Measurements from ENCODE around the gene RORC. TPM values are rescaled to one million over a fixed set of nuclear protein-coding genes. Genes with fewer than 3 reads are reported as not detected.

RORC gene
- total RNA-seq, 1 experiment from 2014 or later: 0.26 TPM

- Histone ChIP-seq H3K27ac (ENCODE audit: low read length) (no peak overlapping the region), H3F3A (ENCODE audit: low read length, unreplicated experiment) (no peaks in the 10 kb centered on the region), H3K79me2 (ENCODE audit: low read length) (no peaks in the 10 kb centered on the region), H3K4me1 (ENCODE audit: insufficient read depth, low read length) (no peaks in the 10 kb centered on the region), H3K9me3 (ENCODE audit: low read length) (no peaks in the 10 kb centered on the region), H3K9ac (ENCODE audit: low read length) (no peak overlapping the region), H2AFZ (ENCODE audit: low read length) (no peak overlapping the region), H3K27me3 (ENCODE audit: low read length) (peaks cover 19% of the 10 kb centered on the region), H3K4me3 (ENCODE audit: low read length) (no peak overlapping the region), H3K9me2 (replicated peaks; ENCODE audit: low read length) (no peaks in the 10 kb centered on the region), H4K20me1 (ENCODE audit: low read length) (no peaks in the 10 kb centered on the region), H3K4me2 (ENCODE audit: low read length) (no peak overlapping the region), H3K36me3 (ENCODE audit: low read depth, low read length) (no peaks in the 10 kb centered on the region)
- no peak for ATAC-seq
- intact Hi-C loops (cut with micrococcal nuclease): no loop called here
- no peak for TF ChIP-seq EZH2 (IDR thresholded peaks at IDR 0.05; ENCODE audit: low read length, unreplicated experiment)
- TF ChIP-seq CTCF (conservative IDR thresholded peaks at IDR 0.05; ENCODE audit: low read depth, low read length): no peak
- no peak for TF ChIP-seq EZH2phosphoT487 (IDR thresholded peaks at IDR 0.05; ENCODE audit: borderline replicate concordance, low read length)
- no peak for DNase-seq
- ChIA-PET POLR2A (ENCODE audit: unreplicated experiment) (no interaction called here), CTCF (no interaction called here)
- BruUV-seq (replicated peaks): no TSS peak
Observed at GRCh38 chr1:151807766-151808165, 23.8 kb downstream of the RORC start.

- CTCF ChIA-PET: no interaction called here
- no peaks in the 10 kb centered on the region for H3K9me2 ChIP-seq (replicated peaks; ENCODE audit: low read length)
- H3K27ac ChIP-seq (ENCODE audit: low read length): no peak overlapping the region
- DNase-seq (no peak), ATAC-seq (no peak)
- H3K4me3 ChIP-seq (ENCODE audit: low read length): no peak overlapping the region
- H3K9ac ChIP-seq (ENCODE audit: low read length): no peak overlapping the region
- TF ChIP-seq EZH2 (IDR thresholded peaks at IDR 0.05; ENCODE audit: low read length, unreplicated experiment) (no peak), EZH2phosphoT487 (IDR thresholded peaks at IDR 0.05; ENCODE audit: borderline replicate concordance, low read length) (no peak), CTCF (conservative IDR thresholded peaks at IDR 0.05; ENCODE audit: low read depth, low read length) (no peak)
- BruUV-seq (replicated peaks): no TSS peak
- H3K27me3 ChIP-seq (ENCODE audit: low read length): peaks cover 19% of the 10 kb centered on the region
- intact Hi-C loops (cut with micrococcal nuclease): no loop called here
- POLR2A ChIA-PET (ENCODE audit: unreplicated experiment): no interaction called here
- H3K9me3 ChIP-seq (ENCODE audit: low read length): no peaks in the 10 kb centered on the region
- H3K79me2 ChIP-seq (ENCODE audit: low read length): no peaks in the 10 kb centered on the region
- no peaks in the 10 kb centered on the region for H3F3A ChIP-seq (ENCODE audit: low read length, unreplicated experiment)
- no peaks in the 10 kb centered on the region for H3K36me3 ChIP-seq (ENCODE audit: low read depth, low read length)
- no peaks in the 10 kb centered on the region for H3K4me1 ChIP-seq (ENCODE audit: insufficient read depth, low read length)
- no peak overlapping the region for H3K4me2 ChIP-seq (ENCODE audit: low read length)
- H2AFZ ChIP-seq (ENCODE audit: low read length): no peak overlapping the region
- no peaks in the 10 kb centered on the region for H4K20me1 ChIP-seq (ENCODE audit: low read length)
Observed at GRCh38 chr1:151807131-151807530, 24.5 kb downstream of the RORC start.

- Histone ChIP-seq H3K9me2 (replicated peaks; ENCODE audit: low read length) (no peaks in the 10 kb centered on the region), H3K36me3 (ENCODE audit: low read depth, low read length) (no peaks in the 10 kb centered on the region), H3K79me2 (ENCODE audit: low read length) (no peaks in the 10 kb centered on the region), H4K20me1 (ENCODE audit: low read length) (no peaks in the 10 kb centered on the region), H3K4me2 (ENCODE audit: low read length) (no peak overlapping the region), H3K27me3 (ENCODE audit: low read length) (peaks cover 19% of the 10 kb centered on the region), H2AFZ (ENCODE audit: low read length) (no peak overlapping the region), H3K27ac (ENCODE audit: low read length) (no peak overlapping the region), H3K4me3 (ENCODE audit: low read length) (no peak overlapping the region), H3K4me1 (ENCODE audit: insufficient read depth, low read length) (no peaks in the 10 kb centered on the region), H3F3A (ENCODE audit: low read length, unreplicated experiment) (no peaks in the 10 kb centered on the region), H3K9me3 (ENCODE audit: low read length) (no peaks in the 10 kb centered on the region), H3K9ac (ENCODE audit: low read length) (no peak overlapping the region)
- ChIA-PET POLR2A (ENCODE audit: unreplicated experiment) (no interaction called here), CTCF (no interaction called here)
- no peak for DNase-seq
- intact Hi-C loops (cut with micrococcal nuclease): no loop called here
- BruUV-seq (replicated peaks): no TSS peak
- no peak for ATAC-seq
- TF ChIP-seq CTCF (conservative IDR thresholded peaks at IDR 0.05; ENCODE audit: low read depth, low read length): no peak
- no peak for TF ChIP-seq EZH2 (IDR thresholded peaks at IDR 0.05; ENCODE audit: low read length, unreplicated experiment)
- TF ChIP-seq EZH2phosphoT487 (IDR thresholded peaks at IDR 0.05; ENCODE audit: borderline replicate concordance, low read length): no peak
Observed at GRCh38 chr1:151806170-151806569, 25.4 kb downstream of the RORC start.
